Measurements from ENCODE around the gene FXYD2.
"Not testable (repeated sequence)": the region's sequence is repeated elsewhere in the genome, so short reads cannot be mapped to it uniquely, and the experiment has no call there.

FXYD2 gene

DNA sequence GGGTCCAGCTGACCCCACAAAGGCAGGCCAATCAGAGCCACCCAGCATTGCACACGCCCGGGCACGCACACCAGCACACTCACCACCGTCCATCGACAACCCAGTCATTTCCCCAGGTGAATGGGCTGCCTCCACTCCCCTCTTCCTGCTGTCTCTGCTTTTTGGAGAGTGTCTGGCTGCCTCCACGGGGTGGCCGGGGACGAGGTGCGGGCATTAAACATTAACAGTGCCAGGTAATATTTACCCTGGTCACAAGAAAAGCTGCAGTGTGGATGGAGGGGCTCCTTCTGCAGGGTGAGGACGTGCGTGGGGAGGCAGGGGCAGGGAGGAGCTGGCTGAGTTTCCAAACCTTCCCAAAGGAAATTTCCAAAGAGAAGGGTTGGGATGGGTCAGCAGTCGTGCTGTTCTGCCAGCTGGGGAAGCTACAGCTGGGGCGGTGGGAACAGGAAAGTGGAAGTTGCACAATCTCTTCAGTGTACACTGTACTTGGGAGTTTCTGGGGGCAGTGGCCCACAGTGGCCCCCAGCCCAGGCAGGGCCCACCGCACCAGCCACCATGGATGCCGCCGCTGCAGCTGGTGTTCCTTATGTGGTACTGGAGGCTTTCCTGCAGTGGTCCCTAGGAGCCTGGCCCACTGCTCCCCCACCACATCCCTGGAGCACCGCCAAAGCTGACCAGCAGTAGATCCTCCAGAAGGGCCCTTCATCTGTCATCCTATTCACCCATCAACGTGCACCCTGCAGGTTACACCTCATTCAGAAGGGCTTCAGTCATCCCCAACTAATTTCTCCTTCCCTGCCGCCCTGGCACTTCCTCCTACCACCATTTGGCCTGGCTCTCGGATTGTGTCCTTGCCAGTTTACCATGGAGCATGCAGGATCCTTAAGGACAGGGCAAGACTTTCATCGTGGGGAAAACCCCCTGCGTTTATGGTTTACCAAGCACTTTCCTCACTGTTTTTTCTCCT, at the start of gene FXYD2:
Gene FXYD2 (minus strand): TSS at position 174 of the 967 bp plus-strand sequence. CDS start 66 bp downstream, at position 108.
- DNase-seq = no peak

DNA sequence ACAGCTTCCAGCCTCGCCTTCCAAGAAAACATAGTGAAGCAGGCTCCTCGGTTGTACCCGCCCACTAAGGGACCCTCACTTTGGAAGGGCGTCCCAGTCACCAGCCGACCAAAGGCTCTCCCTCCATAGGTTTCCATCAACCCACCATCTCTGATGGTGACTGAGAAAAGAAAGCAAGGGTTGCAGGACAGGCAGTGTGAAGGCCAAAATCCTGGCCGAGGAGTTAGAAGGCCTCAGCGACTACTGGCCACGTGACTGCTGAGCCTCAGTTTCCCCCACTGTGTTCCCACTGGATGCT, 49.2 kb upstream of the FXYD2 start:
- DNase-seq = no peak

DNA sequence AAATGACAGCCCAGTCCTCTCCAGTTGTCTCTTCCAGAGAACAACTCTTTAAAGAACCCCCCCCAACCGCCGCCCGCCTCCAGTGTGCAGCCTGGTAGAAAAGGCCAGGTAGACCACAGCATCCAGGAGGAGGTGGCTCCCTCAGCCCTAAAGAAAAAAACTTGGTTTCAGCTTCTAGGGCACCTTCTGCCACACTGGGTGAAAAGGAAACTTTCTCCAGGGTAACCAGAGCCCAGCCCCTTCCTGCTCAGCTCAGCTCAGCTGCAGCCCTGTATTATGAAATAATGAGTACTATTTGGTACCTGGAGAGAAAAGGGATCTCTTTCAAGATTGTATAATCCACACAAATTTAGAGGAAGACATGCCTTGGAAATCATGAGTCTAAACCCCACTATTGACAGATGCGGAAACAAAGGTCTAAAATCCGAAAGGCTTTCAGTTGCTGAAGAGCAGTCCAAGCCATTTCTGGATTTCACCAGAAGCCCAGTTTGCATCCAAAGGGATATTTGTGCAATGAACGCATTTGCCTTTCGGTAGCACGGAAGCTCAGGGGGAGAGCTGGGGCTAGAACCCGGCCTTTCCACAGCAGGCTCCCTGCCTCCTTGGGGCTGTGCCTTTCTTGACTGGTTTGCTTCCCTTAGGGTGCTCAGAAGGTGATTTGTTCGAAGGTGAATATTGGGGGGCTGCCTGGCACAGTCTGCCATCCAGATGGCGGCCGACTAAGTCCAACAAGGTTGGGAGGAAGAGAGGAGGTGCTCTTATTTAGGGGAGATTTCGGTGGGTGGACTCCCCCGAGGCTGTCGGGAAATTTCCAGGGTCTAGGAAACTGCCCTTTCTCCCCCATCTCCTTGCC, 48.7 kb upstream of the FXYD2 start:
- DNase-seq = no peak

DNA sequence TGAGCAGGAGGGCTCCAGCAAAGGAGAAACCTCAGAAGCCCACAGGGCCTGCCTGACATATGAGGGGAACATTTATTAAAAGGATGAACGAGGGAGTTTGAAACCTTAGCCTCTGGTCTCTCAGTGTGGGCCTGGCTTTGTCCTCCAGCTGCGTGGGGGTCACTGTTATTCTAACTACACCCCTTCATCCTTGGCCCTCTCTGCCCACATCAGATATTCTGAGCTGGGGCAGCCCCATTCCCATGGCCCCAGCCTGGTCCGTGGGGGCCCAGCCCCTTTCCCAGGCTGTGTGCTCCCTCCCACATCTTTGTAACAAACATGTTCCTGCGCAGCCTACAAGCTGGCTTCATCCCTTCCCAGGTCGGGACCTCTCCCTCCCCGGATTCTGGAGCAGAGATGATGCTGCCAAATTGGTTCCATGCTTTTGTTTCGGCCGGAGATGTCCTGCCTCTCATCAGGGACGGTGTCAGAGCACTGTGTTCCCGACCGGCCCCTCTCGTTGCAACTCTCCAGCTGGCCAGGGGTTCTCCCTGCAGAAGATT, 47.9 kb upstream of the FXYD2 start:
- no peak for DNase-seq

DNA sequence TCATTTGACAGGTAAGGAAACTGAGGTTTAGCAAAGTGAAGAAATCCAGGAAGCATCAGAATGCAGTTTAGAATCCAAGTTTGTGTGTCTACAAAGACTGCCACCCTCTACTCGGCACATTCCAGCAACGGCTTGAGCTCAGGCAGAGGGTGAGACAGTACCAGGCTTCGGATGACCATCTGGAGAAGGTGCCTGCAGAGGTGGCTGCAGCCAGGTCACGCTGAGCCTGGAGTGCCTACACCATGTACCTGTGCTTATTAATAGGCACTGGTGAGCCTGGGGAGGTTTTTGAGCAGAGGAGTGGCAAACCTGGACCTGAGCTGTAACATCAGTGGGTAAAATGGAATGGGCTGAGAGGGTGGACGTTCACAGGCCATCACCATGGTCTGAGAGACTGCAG, 47.2 kb upstream of the FXYD2 start:
- DNase-seq = no peak

DNA sequence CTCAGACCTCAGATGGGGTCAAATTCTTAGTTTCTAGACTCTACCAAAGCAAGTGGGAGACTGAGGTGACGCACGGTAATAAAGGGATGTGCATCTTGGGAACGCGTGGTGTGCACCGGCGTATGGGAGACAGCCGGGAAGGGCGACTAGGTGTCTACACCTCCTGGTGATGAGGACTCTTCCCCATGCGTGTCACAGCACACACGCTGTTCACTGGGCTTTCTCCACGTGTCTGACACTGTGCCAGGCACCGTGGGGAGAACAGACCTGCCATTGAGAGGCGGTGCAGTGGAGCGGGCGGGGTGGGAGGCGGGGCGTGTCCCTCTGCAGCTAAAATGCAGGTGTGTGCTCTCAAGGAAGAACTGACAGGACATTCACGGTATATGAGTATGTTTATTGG, 46.6 kb upstream of the FXYD2 start:
- no peak for DNase-seq

DNA sequence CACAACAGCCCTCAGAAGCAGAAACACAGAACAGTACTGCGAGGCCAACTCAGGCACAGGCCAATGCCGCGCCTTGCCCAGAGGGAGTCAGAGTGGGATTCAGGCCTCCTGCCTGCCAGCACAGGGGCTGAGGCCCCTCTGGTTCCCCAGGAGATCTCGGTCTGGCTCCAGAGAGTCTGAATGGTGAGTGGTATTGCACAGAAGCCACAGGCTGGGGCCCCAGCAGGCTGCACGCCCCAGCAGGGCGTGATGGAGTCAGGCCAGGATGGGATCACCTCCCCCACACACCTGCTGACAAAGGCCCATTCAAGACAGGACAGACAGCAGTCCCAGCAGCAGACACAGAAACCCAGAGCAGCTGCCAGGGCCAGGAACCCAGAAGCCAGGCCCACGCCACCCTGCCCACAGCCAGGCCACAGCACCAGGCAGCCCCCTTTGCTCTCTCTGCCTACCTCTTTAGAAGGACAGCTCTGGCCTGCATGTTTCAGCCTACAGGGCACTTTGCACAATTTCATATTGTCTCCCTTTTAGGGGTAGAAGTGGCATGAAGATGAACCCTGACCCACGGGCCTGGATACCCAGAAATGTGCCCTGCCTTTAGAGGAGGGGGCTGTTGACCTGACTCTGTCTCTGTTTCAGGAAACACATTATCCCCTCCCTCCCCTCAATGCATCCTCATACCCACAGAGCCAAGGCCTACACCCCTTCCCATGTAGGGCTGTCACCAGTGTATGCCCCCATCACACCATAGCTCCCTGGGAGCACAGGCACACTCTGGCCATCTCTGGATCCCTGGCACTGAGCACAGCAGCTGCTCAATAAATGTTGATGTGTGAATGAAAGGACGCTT, 45.8 kb upstream of the FXYD2 start:
- no peak for DNase-seq

DNA sequence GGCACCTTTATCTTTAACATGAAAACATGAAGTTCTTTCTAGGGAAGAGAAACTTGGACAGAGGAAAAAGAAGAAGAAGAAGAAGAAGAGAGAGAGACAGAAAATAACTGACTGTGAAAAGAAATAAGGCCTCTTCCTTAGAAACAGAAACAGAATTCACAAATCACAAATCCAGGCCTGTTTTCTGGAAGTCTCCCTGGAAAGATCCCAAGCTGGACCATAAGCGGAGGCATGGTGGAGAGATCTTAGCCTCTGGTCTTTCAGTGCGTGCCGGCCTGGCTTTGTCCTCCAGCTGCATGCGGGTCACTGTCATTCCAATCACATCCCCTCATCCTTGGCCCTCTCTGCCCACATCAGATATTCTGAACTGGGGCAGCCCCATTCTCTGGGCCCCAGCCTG, 45.1 kb upstream of the FXYD2 start:
- DNase-seq = no peak

DNA sequence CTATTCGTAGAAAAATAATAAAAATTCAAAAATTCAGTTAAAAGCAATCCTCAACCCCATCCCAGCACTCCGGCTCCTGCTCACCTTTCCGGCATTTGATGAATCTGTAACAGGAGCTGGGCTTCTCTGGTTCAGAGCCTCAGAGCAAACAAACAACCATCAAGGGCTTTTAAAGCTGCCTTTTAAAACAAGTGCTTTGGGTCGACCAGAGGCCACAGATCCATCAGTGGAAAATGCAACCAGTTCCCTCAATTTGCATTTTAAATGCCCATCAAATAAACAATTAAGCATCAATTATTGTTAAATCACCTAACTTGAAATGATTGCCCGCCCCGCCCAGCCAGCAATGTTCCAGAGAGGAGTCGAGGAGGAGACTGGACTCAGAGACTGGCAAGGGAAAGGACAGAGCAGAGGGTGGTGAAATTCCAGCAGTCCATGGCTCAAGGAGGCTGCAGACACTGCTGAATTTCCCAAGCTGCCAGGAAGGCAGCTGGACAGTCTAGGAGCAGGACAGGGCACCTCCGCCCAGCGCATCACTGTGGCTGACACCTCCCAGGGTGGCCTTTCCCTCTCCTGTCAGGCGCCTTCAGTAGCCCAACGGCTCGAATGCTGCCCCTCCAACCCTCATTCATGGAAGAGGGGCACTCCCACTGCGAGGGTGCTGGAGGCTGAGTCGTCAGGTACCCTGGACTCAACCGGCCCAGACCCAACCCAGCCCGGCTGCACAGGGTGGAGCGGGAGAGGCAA, 44.4 kb upstream of the FXYD2 start:
- DNase-seq = no peak

DNA sequence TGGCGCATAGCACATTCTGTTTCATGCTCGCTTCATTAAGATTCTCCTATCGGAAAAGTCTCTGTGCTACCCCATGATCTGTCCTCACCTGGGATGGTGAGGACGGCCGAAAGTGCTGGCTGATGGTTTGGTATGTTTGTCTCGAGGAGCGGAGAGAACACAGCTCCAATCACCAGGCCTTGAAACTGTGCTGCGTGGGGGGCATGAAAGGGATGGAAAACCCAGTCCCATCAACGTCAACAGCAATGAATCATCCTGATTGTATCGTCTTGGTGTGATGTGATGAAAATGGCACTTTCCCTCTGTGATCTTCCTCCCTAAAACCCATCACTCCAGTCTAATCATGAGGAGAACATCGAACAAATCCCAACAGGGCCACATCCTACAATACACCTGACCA, 43.5 kb upstream of the FXYD2 start:
- no peak for DNase-seq

DNA sequence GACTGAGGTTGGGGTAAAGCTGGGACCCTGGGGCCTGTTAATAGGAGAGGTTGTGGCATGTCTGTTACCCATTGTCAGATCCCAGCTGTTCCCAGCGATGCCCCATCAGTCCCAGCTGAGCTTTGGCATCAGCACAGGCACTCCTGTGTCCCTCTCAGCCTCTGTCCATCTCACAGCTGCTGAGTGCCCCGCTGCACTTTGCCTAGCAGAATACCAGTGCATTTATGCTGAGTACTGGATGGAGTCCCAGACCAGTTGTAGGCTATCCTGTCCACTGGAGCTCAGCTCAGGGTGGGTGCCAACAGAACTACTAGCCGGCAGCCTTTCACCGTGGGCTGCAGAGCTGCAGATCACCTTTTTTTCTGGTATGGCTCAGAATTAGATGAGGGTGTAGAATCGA, 42.0 kb upstream of the FXYD2 start:
- no peak for DNase-seq

DNA sequence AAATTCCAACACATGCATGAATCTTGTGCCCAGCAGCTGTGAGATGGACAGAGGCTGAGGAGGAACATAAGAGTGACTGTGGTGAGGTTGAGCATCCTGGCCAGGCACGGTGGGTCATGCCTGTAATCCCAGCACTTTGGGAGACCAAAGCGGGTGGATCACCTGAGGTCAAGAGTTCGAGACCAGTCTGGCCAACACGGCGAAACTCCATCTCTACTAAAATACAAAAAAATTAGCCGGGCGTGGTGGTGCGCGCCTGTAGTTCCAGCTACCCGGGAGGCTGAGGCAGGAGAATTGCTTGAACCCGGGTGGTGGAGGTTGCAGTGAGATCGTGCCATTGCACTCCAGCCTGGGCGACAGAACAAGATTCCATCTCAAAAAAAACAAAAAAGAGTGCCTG, 41.0 kb upstream of the FXYD2 start:
- not testable (repeated sequence) for DNase-seq

DNA sequence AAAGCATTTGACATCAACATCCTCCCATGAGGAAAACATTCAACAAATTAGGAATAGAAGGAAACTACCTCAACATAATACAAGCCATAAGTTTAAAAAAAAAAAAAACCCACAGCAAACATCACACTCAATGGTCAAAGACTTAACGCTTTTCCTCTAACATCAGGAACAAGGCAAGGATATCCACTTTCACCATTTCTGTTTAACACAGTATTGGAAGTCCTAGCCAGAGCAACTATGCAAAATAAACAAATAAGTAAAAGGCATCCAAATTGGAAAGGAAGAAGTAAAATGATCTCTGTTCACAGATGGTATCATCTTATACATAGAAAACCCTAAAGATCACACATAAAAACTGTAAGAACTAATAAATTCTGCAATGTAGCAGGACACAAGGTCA, 38.8 kb upstream of the FXYD2 start:
- DNase-seq = no peak

DNA sequence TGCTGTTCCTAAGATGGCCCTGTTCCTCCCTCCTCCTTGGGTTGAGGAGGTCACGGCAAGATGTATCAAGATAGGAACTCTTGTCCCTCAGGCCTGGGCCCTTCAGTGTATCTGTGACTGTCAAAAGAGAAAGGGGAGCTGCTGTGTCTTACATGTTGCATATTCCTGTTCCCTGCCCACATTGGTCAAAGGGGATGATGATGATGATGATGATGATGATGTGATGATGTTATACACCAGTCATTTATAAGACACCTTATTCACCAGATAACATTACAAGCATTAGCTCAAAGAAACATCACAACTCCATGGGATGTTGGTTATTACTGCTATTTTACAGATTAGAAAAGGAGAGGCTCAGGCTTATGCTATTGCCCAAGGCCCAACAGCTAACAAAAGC, 38.2 kb upstream of the FXYD2 start:
- no peak for DNase-seq

DNA sequence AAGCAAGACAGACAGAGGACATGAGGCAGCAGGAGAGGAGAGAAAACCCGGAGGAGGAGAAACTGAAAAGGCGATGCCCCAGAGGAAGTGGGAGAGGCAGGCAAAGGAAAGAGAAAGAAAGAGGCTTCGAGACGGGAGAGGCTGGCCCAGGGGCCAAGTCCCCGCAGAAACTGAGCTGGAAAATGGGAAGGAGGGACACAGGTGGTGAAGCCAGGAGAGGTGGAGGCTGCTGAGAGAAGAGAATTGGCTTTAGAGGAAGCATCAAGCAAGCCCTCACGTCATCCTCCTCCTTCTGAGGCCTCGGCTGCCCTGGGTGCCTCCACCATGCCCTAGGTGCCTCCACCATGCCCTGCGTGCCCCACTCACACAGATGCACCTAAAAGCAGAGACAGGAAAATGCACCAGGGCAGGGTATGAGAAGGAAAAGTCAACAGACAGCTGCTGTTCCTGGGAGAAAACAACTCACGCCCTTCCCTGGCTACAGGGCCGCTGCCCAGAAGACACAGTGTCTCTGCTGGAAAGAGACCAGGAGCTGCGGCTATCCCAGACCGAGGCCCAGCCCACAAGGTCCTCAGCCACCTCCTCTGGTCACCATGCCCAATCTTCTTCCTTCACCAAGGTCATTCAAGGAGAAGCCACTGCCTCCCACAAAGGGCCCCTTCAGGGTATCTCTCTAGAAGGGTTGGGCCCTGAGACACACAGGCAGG, 37.6 kb upstream of the FXYD2 start:
- DNase-seq = no peak

DNA sequence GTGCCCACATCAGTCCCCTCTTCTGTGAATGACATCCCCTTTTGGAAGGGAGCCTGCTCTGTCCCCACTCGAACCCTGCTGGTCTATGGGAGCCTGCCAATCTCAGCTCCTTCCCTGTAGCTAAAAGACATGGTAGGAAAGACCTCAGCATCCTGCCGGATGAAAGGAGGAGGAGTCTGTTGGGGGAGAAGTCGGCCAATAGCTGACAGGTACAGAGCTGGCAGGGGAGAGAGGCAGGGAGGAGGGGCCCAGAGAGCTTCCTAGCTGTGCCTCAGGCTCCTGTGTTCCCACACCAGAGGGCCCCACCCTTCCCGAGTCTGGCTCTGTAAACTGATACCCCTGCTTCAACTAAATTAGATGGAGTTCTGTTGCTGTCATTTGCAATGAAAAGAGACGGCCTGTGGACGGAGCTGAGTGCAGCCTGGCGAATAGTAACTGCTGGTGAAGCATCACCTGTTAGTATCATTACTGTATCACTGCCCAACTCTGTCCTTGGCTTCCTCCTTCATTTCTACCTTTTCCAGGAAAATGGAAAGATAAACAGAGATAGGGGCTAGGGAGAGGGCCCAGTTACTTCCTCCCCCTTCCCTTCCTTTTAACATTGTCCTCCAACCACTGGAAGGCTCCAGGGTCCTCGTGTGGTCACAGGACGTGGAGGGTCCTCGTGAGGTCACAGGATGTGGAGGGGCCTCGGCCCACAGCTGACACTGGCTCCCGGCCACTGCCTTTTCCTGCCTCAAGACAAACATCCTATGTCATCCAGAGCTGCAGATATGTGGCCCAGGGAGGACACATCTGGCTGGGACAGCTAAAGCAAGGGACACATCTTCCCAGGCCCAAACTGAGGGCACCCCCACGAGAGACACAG, 36.8 kb upstream of the FXYD2 start:
- no peak for DNase-seq

DNA sequence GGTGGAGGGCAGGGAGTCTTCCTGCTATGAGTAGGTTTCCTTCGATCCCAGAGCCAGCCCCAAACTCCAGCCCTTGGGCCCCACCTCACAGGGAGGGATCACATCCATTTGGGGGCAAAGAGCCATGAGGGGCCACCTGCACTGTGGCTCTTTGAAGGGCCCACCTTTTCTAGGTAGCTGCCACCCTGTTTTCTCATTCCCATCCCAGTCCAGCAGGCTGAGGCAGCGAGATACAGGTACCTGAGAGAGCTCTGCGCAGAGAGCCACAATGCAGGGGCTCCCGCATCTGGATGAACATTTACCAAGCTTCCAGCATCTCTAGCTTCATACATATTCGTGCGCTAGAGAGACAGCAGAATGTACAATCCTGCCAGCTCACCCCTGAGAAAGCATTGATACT, 35.6 kb upstream of the FXYD2 start:
- DNase-seq = no peak

DNA sequence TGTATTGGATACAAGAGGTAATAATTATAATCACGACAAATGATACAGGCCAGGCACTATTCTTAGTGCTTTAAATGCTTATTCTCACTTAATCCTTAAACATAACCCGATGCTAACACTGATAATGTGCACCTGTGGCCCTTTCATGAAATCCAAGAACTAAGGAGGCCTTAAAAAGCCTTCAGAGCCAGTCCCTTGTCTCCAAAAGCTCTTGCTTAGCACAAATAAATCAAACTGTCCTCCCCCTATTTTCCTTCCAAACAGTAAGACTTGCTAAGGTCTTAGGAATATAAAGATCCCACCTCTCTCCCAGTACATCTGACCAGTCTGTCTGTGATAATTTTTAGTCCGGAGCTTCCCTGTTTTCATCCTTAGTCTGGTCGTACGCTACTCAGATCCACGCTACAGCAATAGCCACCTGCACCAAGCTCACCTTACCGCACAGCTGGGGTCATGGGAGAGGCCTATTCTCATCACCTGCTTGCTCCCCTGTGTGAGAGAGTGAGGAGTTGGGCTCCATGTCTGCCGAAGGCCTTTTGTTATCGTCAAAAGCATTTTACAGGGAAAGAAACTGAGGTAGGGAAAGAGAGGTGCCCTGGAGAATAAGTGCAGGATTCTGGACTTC, 35.1 kb upstream of the FXYD2 start:
- DNase-seq = no peak

DNA sequence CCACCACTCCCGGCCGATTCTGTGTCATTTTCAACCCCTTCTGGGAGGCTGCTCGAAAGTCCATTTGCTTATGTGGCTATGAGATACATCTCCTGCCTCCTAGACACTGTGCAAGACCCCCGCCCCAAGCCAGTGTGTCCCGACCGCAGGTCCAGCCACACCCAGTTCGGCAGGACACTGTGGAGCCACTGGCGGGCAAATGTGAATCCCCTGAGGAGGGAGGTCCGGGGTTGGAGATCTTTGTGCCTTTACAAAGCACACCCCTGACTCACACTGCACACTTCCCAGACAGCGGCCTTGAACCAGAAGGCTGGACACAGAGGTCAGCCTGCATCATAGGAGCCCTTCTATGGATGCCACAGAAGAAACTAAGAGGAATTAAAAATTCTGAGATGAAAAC, 34.5 kb upstream of the FXYD2 start:
- no peak for DNase-seq
